M059J (cell line): Measurements from ENCODE around the gene LALBA. TPM values are rescaled to one million over a fixed set of nuclear protein-coding genes. Genes with fewer than 3 reads are reported as not detected.
"Not testable (repeated sequence)": the region's sequence is repeated elsewhere in the genome, so short reads cannot be mapped to it uniquely, and the experiment has no call there.

Source experiments
- DNase-seq: peaks from one replicate; pipeline ENCODE4 v3.0.0-alpha.2; 2012; ENCODE audit warnings: low read depth
- total RNA-seq: library from RNA; depleted of rRNA; stranded (reverse); fragments of >200 nt; shearing (Covaris generic); gene quantifications from 2 replicates; pipeline ENCODE4 v1.2.3, GENCODE V29; 2014; rRNA removed

Gene LALBA
- total RNA-seq, 1 experiment from 2014 or later, result not detected

DNA sequence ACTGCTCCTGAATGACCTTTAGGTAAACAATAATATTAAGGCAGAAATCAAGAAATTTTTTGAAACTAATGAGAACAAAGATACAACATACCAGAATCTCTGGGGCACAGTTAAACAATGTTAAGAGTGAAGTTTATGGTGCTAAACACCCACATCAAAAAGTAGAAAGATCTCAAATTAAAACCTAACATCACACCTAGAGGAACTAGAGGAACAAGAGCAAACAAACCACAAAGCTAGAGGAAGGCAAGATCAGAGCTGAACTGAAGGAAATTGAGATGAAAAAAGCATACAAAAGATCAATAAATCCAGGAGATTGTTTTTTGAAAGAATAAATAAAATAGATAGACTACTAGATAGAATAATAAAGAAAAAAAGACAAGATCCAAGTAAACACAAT lies 37.2 kb downstream of the LALBA start:
- DNase-seq, result no peak

DNA sequence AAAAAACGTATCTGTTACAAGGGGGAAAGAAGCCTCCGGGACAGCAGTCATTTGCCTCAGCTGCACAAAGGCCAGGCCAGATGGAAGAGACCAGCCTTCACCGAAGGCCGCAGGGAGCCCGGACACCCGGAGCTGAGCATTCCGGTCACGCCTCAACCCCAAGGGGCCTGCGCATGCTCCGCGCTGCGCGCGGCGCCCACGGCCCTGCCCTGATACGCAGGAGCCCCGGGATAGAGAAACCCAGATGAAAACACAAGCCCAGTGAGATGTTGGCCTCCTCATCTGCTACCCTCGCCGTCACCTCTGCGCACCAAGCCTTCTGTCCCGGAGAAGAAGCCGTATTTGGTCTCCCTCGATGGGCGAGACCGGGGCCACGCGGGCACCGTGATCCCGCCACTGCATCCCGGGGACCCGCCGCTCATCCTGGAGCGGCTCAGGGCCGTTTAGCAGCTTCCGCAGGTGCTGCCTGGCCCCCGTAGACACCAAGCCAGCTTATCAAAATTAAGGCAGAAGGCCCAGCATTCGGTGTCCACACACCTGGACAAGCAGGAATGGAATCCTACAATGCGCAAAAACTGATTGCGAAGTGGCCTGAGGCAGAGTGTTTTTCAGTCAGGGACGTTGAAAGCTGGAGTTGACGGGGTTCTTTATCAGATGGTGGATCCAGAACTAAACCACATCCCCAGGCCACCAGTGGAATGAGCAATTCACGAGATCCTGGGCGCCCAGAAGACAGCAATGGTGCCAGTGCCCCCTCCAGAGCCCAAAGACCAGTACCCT lies 41.8 kb downstream of the LALBA start:
- DNase-seq, result no peak

DNA sequence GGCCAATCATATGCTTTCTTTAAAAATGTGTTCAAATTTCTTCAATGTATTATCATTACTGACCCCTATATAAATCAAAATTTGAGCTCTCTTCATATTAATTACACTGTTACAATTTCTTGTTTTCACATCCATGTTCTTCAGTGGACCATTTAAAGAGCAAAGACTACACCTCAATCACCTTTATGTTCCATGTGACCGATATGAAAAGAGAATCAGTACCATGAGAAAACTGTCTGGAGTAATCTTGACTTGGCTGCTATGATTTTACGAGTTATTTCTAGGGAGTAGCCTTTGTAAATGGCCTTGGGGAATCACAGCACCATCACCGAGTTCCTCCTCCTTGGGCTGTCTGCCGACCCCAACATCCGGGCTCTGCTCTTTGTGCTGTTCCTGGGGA lies 44.5 kb downstream of the LALBA start, which contains the start of gene OR8S1:
OR8S1 (plus strand) TSS at position 301 of the 400 bp plus-strand sequence; CDS start at position 301, 0 bp downstream.
- DNase-seq, result no peak

GRCh38 chr12:48520381-48520780 lies 49.5 kb downstream of the LALBA start:
- not testable (repeated sequence) for DNase-seq

Other genes starting within 250 kb of the LALBA start
- 3.9 and 7.8 TPM in 2 replicates for gene ZNF641, start 219.1 kb downstream of the LALBA start, total RNA-seq
- not detected in 2 replicates for gene ANP32D, start 97.5 kb downstream of the LALBA start, total RNA-seq
- gene C12orf54, start 87.5 kb downstream of the LALBA start, total RNA-seq, result not detected in 2 replicates
- gene OR8S1, start 44.4 kb downstream of the LALBA start, total RNA-seq, result not detected in 2 replicates
- 52.8 and 63.8 TPM in 2 replicates for gene KANSL2, start 112.2 kb upstream of the LALBA start, total RNA-seq
- 17.0 and 33.2 TPM in 2 replicates for gene CCNT1, start 146.7 kb upstream of the LALBA start, total RNA-seq
- gene ADCY6, start 219.0 kb upstream of the LALBA start, total RNA-seq, result 7.1 and 16.3 TPM in 2 replicates
- gene CACNB3, start 248.4 kb upstream of the LALBA start, total RNA-seq, result 7.6 and 15.8 TPM in 2 replicates